ENCODE data around the gene CC2D1A.

The CC2D1A gene

GRCh38 chr19:13931391-13932148 is 25.6 kb downstream of the CC2D1A start:
- Histone ChIP-seq H3K4me2 (ENCODE audit: low read depth, low read length) (no peak overlapping the region), H3K4me3 (ENCODE audit: low read length) (no peak overlapping the region), H3K9ac (ENCODE audit: low read length) (no peak overlapping the region), H3K9me3 (replicated peaks; ENCODE audit: insufficient read depth, low read length) (no peaks in the 10 kb centered on the region), H3K79me2 (ENCODE audit: low read length) (no peaks in the 10 kb centered on the region), H3K9me2 (replicated peaks; ENCODE audit: insufficient read depth, low read length) (no peaks in the 10 kb centered on the region), H3K27me3 (replicated peaks; ENCODE audit: insufficient read depth, low read length) (peaks cover 10% of the 10 kb centered on the region), H3K36me3 (replicated peaks; ENCODE audit: insufficient read depth, low read length) (no peaks in the 10 kb centered on the region), H3K27ac (ENCODE audit: low read length) (no peak overlapping the region), H3K4me1 (ENCODE audit: low read length) (no peaks in the 10 kb centered on the region), H4K20me1 (ENCODE audit: insufficient read depth, low read length) (no peaks in the 10 kb centered on the region), H3F3A (ENCODE audit: insufficient read depth, low read length) (no peaks in the 10 kb centered on the region), H2AFZ (ENCODE audit: low read length) (no peak overlapping the region)
- no peak for TF ChIP-seq EZH2phosphoT487 (IDR thresholded peaks at IDR 0.05; ENCODE audit: low read length)
- TF ChIP-seq, protein P1, sequence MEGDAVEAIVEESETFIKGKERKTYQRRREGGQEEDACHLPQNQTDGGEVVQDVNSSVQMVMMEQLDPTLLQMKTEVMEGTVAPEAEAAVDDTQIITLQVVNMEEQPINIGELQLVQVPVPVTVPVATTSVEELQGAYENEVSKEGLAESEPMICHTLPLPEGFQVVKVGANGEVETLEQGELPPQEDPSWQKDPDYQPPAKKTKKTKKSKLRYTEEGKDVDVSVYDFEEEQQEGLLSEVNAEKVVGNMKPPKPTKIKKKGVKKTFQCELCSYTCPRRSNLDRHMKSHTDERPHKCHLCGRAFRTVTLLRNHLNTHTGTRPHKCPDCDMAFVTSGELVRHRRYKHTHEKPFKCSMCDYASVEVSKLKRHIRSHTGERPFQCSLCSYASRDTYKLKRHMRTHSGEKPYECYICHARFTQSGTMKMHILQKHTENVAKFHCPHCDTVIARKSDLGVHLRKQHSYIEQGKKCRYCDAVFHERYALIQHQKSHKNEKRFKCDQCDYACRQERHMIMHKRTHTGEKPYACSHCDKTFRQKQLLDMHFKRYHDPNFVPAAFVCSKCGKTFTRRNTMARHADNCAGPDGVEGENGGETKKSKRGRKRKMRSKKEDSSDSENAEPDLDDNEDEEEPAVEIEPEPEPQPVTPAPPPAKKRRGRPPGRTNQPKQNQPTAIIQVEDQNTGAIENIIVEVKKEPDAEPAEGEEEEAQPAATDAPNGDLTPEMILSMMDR (IDR thresholded peaks at IDR 0.05; ENCODE audit: low read length) = no peak
- no peak for TF ChIP-seq EZH2 (optimal IDR thresholded peaks at IDR 0.05; ENCODE audit: low read depth, low read length)
- DNase-seq = no peak

DNA sequence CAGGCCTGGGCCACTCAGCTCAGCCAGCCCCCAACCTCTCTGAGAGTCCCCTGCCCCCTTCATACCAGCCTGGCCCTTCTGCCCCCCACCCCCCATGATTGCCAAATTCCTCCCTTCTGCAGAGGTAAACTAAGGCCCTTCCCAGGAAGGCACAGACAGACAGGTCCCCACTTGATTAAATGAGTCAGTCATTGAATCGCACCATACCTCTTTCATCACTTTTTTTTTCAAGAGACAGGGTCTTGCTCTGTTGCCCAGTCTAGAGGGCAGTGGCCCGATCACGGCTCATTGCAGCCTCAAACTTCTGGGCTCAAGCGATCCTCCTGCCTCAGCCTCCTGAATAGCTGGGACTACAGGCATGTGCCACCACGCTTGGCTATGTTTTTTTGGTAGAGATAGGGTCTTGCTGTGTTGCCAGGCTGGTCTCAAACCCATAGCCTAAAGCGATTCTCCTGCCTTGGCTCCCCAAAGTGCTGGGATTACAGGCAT is 26.2 kb downstream of the CC2D1A start:
- H3K9me2 ChIP-seq (replicated peaks; ENCODE audit: insufficient read depth, low read length) = no peaks in the 10 kb centered on the region
- H3K27ac ChIP-seq (ENCODE audit: low read length) = no peak overlapping the region
- no peaks in the 10 kb centered on the region for H3K4me1 ChIP-seq (ENCODE audit: low read length)
- no peak overlapping the region for H3K9ac ChIP-seq (ENCODE audit: low read length)
- H4K20me1 ChIP-seq (ENCODE audit: insufficient read depth, low read length) = no peaks in the 10 kb centered on the region
- no peaks in the 10 kb centered on the region for H3K36me3 ChIP-seq (replicated peaks; ENCODE audit: insufficient read depth, low read length)
- no peaks in the 10 kb centered on the region for H3K9me3 ChIP-seq (replicated peaks; ENCODE audit: insufficient read depth, low read length)
- H2AFZ ChIP-seq (ENCODE audit: low read length) = no peak overlapping the region
- H3K27me3 ChIP-seq (replicated peaks; ENCODE audit: insufficient read depth, low read length) = peaks cover 12% of the 10 kb centered on the region
- DNase-seq = no peak
- no peak overlapping the region for H3K4me3 ChIP-seq (ENCODE audit: low read length)
- H3K79me2 ChIP-seq (ENCODE audit: low read length) = no peaks in the 10 kb centered on the region
- H3K4me2 ChIP-seq (ENCODE audit: low read depth, low read length) = no peak overlapping the region
- TF ChIP-seq EZH2phosphoT487 (IDR thresholded peaks at IDR 0.05; ENCODE audit: low read length) (no peak), EZH2 (optimal IDR thresholded peaks at IDR 0.05; ENCODE audit: low read depth, low read length) (no peak)
- TF ChIP-seq, protein P1 (IDR thresholded peaks at IDR 0.05; ENCODE audit: low read length) = no peak
- H3F3A ChIP-seq (ENCODE audit: insufficient read depth, low read length) = no peaks in the 10 kb centered on the region

DNA sequence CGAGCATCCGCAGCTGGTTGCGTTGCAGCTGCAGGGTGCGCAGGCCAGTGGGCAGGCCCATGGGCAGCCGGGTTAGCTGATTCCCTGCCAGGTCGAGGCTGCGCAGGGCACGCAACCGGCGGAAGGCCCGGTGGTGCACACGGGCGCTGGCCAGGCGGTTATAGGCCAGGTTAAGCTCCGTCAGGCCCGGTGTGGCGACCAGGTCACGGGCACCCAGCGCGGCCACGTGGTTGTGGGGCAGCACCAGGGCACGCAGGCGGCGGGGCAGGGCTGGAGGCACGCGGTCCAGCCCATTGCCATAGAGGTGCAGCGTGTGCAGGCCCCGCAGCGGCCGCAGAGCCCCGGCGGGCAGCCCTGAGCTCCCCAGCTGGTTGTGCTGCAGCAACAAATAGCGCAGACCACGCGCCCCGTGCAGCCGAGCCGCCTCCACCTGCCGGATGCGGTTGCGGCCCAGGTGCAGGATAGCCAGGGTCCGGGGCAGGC is 27.0 kb downstream of the CC2D1A start:
- no peak for DNase-seq
- Histone ChIP-seq H3K4me2 (ENCODE audit: low read depth, low read length) (no peak overlapping the region), H3K27ac (ENCODE audit: low read length) (no peak overlapping the region), H3K79me2 (ENCODE audit: low read length) (no peaks in the 10 kb centered on the region), H4K20me1 (ENCODE audit: insufficient read depth, low read length) (no peaks in the 10 kb centered on the region), H3K36me3 (replicated peaks; ENCODE audit: insufficient read depth, low read length) (no peaks in the 10 kb centered on the region), H3K9me2 (replicated peaks; ENCODE audit: insufficient read depth, low read length) (no peaks in the 10 kb centered on the region), H3K9ac (ENCODE audit: low read length) (no peak overlapping the region), H2AFZ (ENCODE audit: low read length) (no peak overlapping the region), H3K4me3 (ENCODE audit: low read length) (no peak overlapping the region), H3F3A (ENCODE audit: insufficient read depth, low read length) (no peaks in the 10 kb centered on the region), H3K4me1 (ENCODE audit: low read length) (no peaks in the 10 kb centered on the region), H3K9me3 (replicated peaks; ENCODE audit: insufficient read depth, low read length) (no peaks in the 10 kb centered on the region), H3K27me3 (replicated peaks; ENCODE audit: insufficient read depth, low read length) (peaks cover 19% of the 10 kb centered on the region)
- no peak for TF ChIP-seq EZH2phosphoT487 (IDR thresholded peaks at IDR 0.05; ENCODE audit: low read length)
- TF ChIP-seq, protein P1 (IDR thresholded peaks at IDR 0.05; ENCODE audit: low read length) = no peak
- TF ChIP-seq EZH2 (optimal IDR thresholded peaks at IDR 0.05; ENCODE audit: low read depth, low read length) = no peak

Measured in MM.1S (cell line).